Body of pancreas (tissue), 4 donors: ENCODE data around the gene ZBTB24.

Experiments
- POLR2A ChIP-seq, 3 donors: fragments of 450-650 bp; IDR thresholded peaks; one replicate each; pipeline ENCODE4 v1.6.1; 2016; ENCODE audit warnings: antibody characterized with exemption in 3 of 3, mild to moderate bottlenecking in 2 of 3
- TF ChIP-seq, protein P1 (sequence below), 7 experiments: fragments of 450-650 bp in 4 of 7; fragments of 200-600 bp in 3 of 7; sonication (generic) in 3 of 7; IDR thresholded peaks; one replicate each; pipeline ENCODE4 v1.5.1; 2016 to 2019; ENCODE audit warnings: antibody characterized with exemption in 7 of 7

- TF ChIP-seq, protein P1, sequence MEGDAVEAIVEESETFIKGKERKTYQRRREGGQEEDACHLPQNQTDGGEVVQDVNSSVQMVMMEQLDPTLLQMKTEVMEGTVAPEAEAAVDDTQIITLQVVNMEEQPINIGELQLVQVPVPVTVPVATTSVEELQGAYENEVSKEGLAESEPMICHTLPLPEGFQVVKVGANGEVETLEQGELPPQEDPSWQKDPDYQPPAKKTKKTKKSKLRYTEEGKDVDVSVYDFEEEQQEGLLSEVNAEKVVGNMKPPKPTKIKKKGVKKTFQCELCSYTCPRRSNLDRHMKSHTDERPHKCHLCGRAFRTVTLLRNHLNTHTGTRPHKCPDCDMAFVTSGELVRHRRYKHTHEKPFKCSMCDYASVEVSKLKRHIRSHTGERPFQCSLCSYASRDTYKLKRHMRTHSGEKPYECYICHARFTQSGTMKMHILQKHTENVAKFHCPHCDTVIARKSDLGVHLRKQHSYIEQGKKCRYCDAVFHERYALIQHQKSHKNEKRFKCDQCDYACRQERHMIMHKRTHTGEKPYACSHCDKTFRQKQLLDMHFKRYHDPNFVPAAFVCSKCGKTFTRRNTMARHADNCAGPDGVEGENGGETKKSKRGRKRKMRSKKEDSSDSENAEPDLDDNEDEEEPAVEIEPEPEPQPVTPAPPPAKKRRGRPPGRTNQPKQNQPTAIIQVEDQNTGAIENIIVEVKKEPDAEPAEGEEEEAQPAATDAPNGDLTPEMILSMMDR (IDR thresholded peaks at IDR 0.05), result no peak
- no peak for TF ChIP-seq POLR2A (IDR thresholded peaks at IDR 0.05)
Observed at GRCh38 chr6:109460161-109460829, 22.7 kb downstream of the ZBTB24 start.
